ENCODE data around the gene PRSS8.

- TF ChIP-seq BHLHE40 (IDR thresholded peaks at IDR 0.05; ENCODE audit: borderline replicate concordance) (no peak), SP1 (IDR thresholded peaks at IDR 0.05) (no peak), FOXA1 (IDR thresholded peaks at IDR 0.05) (no peak), CTBP1 (IDR thresholded peaks at IDR 0.05; ENCODE audit: borderline replicate concordance) (no peak), TARDBP (IDR thresholded peaks at IDR 0.05) (no peak), HDGF (IDR thresholded peaks at IDR 0.05; ENCODE audit: borderline replicate concordance) (no peak), FOXM1 (IDR thresholded peaks at IDR 0.05; ENCODE audit: borderline replicate concordance) (no peak), ELF4 (IDR thresholded peaks at IDR 0.05) (no peak), ARNT (IDR thresholded peaks at IDR 0.05) (no peak), FOXK2 (IDR thresholded peaks at IDR 0.05) (no peak), SUZ12 (IDR thresholded peaks at IDR 0.05) (no peak), NFRKB (IDR thresholded peaks at IDR 0.05) (no peak), LEF1 (IDR thresholded peaks at IDR 0.05; ENCODE audit: borderline replicate concordance) (no peak)
Measured at GRCh38 chr16:31110106-31111034, 25.2 kb downstream of the PRSS8 start.
